Activated naive CD4-positive, alpha-beta T cell treated with anti-CD3 and anti-CD28 coated beads for 36 hours (primary cell): Measurements from ENCODE around the gene NEK1. TPM values are rescaled to one million over a fixed set of nuclear protein-coding genes. Genes with fewer than 3 reads are reported as not detected.

Source experiments
- CTCF ChIA-PET: fragments of 350-600 bp; sonication (Branson Sonifier 250); formaldehyde crosslinking; loops from one replicate; lab custom pipeline; 2021; ENCODE audit warnings: antibody characterized with exemption; lab: Charles Lee
- DNase-seq: peaks from one replicate; pipeline ENCODE4 v3.0.0-alpha.2; 2020
- H3K27ac Mint-ChIP-seq: one replicate; pipeline ENCODE4 v1.8.0; 2021; ENCODE audit warnings: mild to moderate bottlenecking, mixed read lengths
- H3K27me3 Mint-ChIP-seq: one replicate; pipeline ENCODE4 v1.8.0; 2021; ENCODE audit warnings: low read depth, mixed read lengths
- H3K36me3 Mint-ChIP-seq: one replicate; pipeline ENCODE4 v1.8.0; 2021; ENCODE audit warnings: low read depth, mixed read lengths
- H3K4me1 Mint-ChIP-seq: one replicate; pipeline ENCODE4 v1.8.0; 2021; ENCODE audit warnings: low read depth, mixed read lengths
- H3K4me3 Mint-ChIP-seq: one replicate; pipeline ENCODE4 v1.8.0; 2021; ENCODE audit warnings: mild to moderate bottlenecking, moderate library complexity, mixed read lengths
- H3K9me3 Mint-ChIP-seq: one replicate; pipeline ENCODE4 v1.8.0; 2021; ENCODE audit warnings: mixed read lengths
- intact Hi-C: fragments of 100-400 bp; cut with micrococcal nuclease; formaldehyde crosslinking; loops from one replicate; pipeline ENCODE4 v1.15.1; 2023
- total RNA-seq, 2 experiments: library from RNA; stranded (reverse); gene quantifications; one replicate each; pipeline ENCODE4 v1.2.3, GENCODE V29; 2021

NEK1 gene
- total RNA-seq, 2 experiments from 2014 or later: 9.5 to 10.3 TPM

GRCh38 chr4:169400832-169401231 is 211.6 kb downstream of the NEK1 start:
- Mint-ChIP-seq H3K36me3 (peaks cover 19% of the 10 kb centered on the region), H3K9me3 (no peaks in the 10 kb centered on the region), H3K27me3 (no peaks in the 10 kb centered on the region), H3K27ac (no peak overlapping the region), H3K4me3 (no peak overlapping the region), H3K4me1 (no peaks in the 10 kb centered on the region)
- intact Hi-C loops: no loop called here
- no peak for DNase-seq
- CTCF ChIA-PET: no interaction called here

DNA sequence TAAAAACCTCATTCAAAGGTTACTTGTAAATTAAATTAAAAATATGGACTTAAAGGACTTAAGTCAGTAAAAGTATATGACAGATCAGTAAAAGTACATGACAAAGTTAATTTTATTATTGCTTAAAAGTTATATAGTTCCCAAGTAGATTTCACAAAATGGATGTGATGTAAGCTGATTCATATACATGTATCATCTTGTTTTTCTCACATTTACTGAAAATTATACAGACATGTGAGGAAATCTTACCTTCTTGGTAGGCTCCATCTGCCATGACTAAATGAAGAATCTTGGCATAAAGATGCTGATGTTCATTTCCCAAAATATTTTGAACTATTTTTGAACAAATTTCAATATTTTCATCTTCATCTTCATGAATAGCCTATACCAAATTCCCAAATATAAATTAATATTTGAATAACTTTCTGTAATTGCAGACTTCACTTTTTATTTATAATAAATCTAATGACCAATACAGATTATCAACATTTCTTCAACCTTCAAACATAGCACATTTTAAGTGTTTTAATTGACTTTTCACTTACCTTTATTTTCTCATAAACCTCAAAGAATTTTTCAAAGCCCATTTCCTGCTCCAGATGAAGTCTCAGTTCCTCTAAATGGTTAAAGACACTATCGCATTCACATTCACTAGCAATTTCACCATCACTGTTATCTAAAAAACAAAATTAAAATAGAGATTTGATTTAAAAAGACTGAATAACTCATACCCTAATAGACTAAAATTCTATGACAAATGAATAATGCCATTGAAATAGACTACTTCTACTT is 212.2 kb downstream of the NEK1 start:
- H3K36me3 Mint-ChIP-seq: peaks cover 19% of the 10 kb centered on the region
- H3K4me1 Mint-ChIP-seq: no peaks in the 10 kb centered on the region

DNA sequence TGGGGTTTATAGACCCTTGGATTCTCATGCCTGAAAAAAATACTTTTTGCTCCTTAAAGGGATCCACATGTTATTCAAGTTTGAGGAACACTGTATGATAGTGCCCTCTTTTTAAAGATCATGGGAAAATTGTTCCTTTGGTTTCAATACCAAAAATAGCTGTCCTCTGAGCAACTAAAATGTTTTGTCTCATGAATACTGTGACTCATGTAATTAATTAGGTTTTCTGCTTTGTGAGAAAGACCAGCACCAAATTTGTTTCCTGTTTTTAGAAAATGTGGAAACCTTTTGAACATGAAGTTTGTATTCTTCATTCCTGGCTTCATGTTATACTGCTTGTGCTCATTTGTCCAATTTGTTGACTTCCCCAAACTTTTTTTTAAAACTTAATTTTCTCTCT is 214.1 kb downstream of the NEK1 start:
- no peak overlapping the region for H3K4me3 Mint-ChIP-seq
- H3K4me1 Mint-ChIP-seq: no peaks in the 10 kb centered on the region
- CTCF ChIA-PET: interaction anchor here (1.0 kb wide), 1 partner anchor 17 kb away, joined by 3 read pairs; no protein-coding TSS in a partner anchor
- no peaks in the 10 kb centered on the region for H3K9me3 Mint-ChIP-seq
- peaks cover 14% of the 10 kb centered on the region for H3K36me3 Mint-ChIP-seq
- no peaks in the 10 kb centered on the region for H3K27me3 Mint-ChIP-seq
- H3K27ac Mint-ChIP-seq: no peak overlapping the region
- intact Hi-C loops: no loop called here
- no peak for DNase-seq

More for the DNA sequence above, 212.2 kb downstream of the NEK1 start:
- intact Hi-C loops: no loop called here
- H3K27ac Mint-ChIP-seq: no peak overlapping the region
- CTCF ChIA-PET: no interaction called here
- no peaks in the 10 kb centered on the region for H3K27me3 Mint-ChIP-seq
- H3K4me3 Mint-ChIP-seq: no peak overlapping the region
- H3K9me3 Mint-ChIP-seq: no peaks in the 10 kb centered on the region
- DNase-seq: no peak

DNA sequence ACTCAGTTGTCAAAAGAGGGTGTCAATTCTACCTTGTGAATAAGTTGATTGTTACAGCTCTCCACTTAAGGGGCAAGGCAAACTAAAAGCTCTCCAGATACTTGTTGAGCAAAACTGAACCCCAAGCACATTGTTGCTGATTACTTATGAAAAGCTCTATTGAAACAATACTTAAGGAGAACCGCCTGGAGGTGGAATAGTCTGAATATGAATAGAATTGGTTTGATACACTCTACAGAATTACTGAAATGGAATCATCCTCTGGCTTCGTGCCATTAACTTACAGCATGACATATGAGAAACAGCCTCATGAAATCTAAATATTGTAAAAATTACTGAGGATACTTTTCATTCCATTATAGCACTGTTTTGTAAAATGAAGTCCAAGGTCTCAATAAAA is 214.6 kb downstream of the NEK1 start:
- no peak overlapping the region for H3K4me3 Mint-ChIP-seq
- peaks cover 14% of the 10 kb centered on the region for H3K36me3 Mint-ChIP-seq
- H3K27ac Mint-ChIP-seq: no peak overlapping the region
- H3K4me1 Mint-ChIP-seq: no peaks in the 10 kb centered on the region
- intact Hi-C loops: no loop called here
- H3K27me3 Mint-ChIP-seq: no peaks in the 10 kb centered on the region
- CTCF ChIA-PET: interaction anchor here (1.0 kb wide), 1 partner anchor 17 kb away, joined by 3 read pairs; no protein-coding TSS in a partner anchor
- H3K9me3 Mint-ChIP-seq: no peaks in the 10 kb centered on the region
- no peak for DNase-seq

- CTCF ChIA-PET: no interaction called here
- no peak overlapping the region for H3K27ac Mint-ChIP-seq
- intact Hi-C loops: no loop called here
- no peaks in the 10 kb centered on the region for H3K27me3 Mint-ChIP-seq
- no peaks in the 10 kb centered on the region for H3K4me1 Mint-ChIP-seq
- H3K36me3 Mint-ChIP-seq: no peaks in the 10 kb centered on the region
- peaks cover 10% of the 10 kb centered on the region for H3K9me3 Mint-ChIP-seq
- no peak overlapping the region for H3K4me3 Mint-ChIP-seq
- no peak for DNase-seq
These were observed 227.0 kb downstream of the NEK1 start for GRCh38 chr4:169385376-169385775.

DNA sequence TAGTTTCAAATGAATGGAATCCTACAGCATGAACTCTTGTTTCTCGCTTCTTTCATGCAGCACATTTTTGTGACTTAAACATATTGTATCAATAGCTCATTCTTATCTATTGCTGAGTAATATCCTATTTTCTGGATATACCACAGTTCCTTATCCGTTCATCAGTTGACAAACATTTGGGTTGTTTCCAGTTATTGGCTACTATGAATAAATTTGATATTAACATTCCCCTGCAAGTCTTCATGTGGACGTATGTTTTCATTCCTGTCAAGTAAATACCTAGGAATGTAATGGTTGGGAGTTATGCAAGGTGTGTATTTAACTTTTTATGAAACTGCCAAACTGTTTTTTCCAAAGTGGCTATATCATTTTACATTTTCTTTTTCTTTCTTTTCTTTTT is 227.6 kb downstream of the NEK1 start:
- no peaks in the 10 kb centered on the region for H3K36me3 Mint-ChIP-seq
- no peaks in the 10 kb centered on the region for H3K4me1 Mint-ChIP-seq
- no peak overlapping the region for H3K4me3 Mint-ChIP-seq
- no peaks in the 10 kb centered on the region for H3K27me3 Mint-ChIP-seq
- intact Hi-C loops: no loop called here
- peaks cover 10% of the 10 kb centered on the region for H3K9me3 Mint-ChIP-seq
- no peak for DNase-seq
- CTCF ChIA-PET: no interaction called here
- no peak overlapping the region for H3K27ac Mint-ChIP-seq

DNA sequence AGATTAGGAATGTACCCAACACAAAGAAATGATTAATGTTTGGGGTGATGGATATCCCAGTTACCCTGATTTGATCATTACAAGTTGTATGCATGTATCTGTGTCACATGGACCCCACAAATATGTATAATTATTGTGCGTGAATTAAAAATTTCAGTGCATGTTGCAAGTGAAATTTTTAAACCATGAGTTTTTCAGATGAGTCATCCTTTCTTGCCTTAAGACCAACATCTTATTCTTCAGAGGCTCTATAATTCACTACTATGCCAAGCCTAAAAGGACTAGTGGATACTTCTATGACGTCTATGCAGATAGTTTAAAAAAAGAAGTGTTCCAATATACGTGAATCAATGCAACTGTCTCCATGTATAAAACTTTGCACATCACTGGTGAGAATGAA is 228.7 kb downstream of the NEK1 start:
- no peak overlapping the region for H3K4me3 Mint-ChIP-seq
- peaks cover 11% of the 10 kb centered on the region for H3K9me3 Mint-ChIP-seq
- no peaks in the 10 kb centered on the region for H3K27me3 Mint-ChIP-seq
- no peak for DNase-seq
- intact Hi-C loops: no loop called here
- no peak overlapping the region for H3K27ac Mint-ChIP-seq
- no peaks in the 10 kb centered on the region for H3K4me1 Mint-ChIP-seq
- H3K36me3 Mint-ChIP-seq: no peaks in the 10 kb centered on the region
- CTCF ChIA-PET: interaction anchor here (0.7 kb wide), 1 partner anchor 614 kb away, joined by 4 read pairs; no protein-coding TSS in a partner anchor

GRCh38 chr4:169379688-169380087 is 232.7 kb downstream of the NEK1 start:
- CTCF ChIA-PET: interaction anchor here (0.7 kb wide), 1 partner anchor 1141 kb away, joined by 4 read pairs; no protein-coding TSS in a partner anchor

DNA sequence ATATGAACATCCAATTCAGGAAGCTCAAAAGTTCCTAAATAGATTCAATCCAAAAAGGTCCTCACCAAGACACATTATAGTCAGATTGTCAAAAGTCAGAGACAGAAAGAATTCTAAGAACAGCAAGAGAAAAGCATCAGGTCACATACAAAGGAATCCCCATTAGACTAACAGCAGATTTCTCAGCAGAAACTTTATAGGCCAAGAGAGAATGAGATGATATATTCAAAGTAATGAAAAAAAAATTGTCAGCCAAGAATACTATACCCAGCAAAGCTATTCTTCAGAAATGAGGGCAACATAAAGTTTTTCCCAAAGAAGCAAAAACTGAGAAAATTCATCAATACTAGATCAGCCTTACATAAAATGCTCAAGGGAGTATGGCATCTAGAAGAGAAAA is 235.0 kb downstream of the NEK1 start:
- no peak overlapping the region for H3K27ac Mint-ChIP-seq
- peaks cover 25% of the 10 kb centered on the region for H3K9me3 Mint-ChIP-seq
- H3K36me3 Mint-ChIP-seq: peaks cover 5% of the 10 kb centered on the region
- CTCF ChIA-PET: no interaction called here
- DNase-seq: no peak
- H3K4me3 Mint-ChIP-seq: no peak overlapping the region
- no peaks in the 10 kb centered on the region for H3K27me3 Mint-ChIP-seq
- no peaks in the 10 kb centered on the region for H3K4me1 Mint-ChIP-seq
- intact Hi-C loops: no loop called here

More at GRCh38 chr4:169379688-169380087, 232.7 kb downstream of the NEK1 start:
- peaks cover 25% of the 10 kb centered on the region for H3K9me3 Mint-ChIP-seq
- DNase-seq: no peak
- H3K4me3 Mint-ChIP-seq: no peak overlapping the region
- H3K27ac Mint-ChIP-seq: no peak overlapping the region
- H3K4me1 Mint-ChIP-seq: no peaks in the 10 kb centered on the region
- intact Hi-C loops: no loop called here
- H3K27me3 Mint-ChIP-seq: no peaks in the 10 kb centered on the region
- peaks cover 5% of the 10 kb centered on the region for H3K36me3 Mint-ChIP-seq

DNA sequence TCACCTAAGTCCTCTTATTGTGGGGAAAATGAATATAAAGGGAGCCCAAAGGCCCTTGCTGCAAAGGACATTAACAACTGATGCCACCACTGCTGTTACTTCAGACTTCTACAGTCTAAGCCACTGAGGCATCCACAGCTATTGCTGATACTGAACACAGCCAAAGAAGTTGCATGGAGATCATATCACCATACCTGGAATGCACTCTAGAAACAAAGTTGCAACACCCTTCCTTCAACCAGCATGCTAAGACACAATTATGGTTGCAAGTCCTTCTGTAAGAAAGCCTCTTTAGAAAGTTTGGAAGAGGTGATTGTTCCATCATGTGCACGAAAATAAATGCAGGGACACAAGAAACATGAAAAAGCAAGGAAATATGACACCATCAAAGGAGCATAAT is 236.0 kb downstream of the NEK1 start:
- H3K4me1 Mint-ChIP-seq: no peaks in the 10 kb centered on the region
- H3K27ac Mint-ChIP-seq: no peak overlapping the region

GRCh38 chr4:169372791-169373190 is 239.6 kb downstream of the NEK1 start:
- H3K4me3 Mint-ChIP-seq: no peak overlapping the region
- intact Hi-C loops: no loop called here
- H3K27me3 Mint-ChIP-seq: no peaks in the 10 kb centered on the region
- peaks cover 5% of the 10 kb centered on the region for H3K36me3 Mint-ChIP-seq
- DNase-seq: no peak
- H3K4me1 Mint-ChIP-seq: no peaks in the 10 kb centered on the region
- no peak overlapping the region for H3K27ac Mint-ChIP-seq
- peaks cover 15% of the 10 kb centered on the region for H3K9me3 Mint-ChIP-seq
- CTCF ChIA-PET: no interaction called here

More for the DNA sequence above, 236.0 kb downstream of the NEK1 start:
- CTCF ChIA-PET: no interaction called here
- Mint-ChIP-seq H3K27me3 (no peaks in the 10 kb centered on the region), H3K36me3 (peaks cover 5% of the 10 kb centered on the region), H3K4me3 (no peak overlapping the region), H3K9me3 (peaks cover 22% of the 10 kb centered on the region)
- intact Hi-C loops: no loop called here
- DNase-seq: no peak

GRCh38 chr4:169369634-169370033 is 242.7 kb downstream of the NEK1 start:
- CTCF ChIA-PET: no interaction called here
- DNase-seq: no peak
- Mint-ChIP-seq H3K36me3 (no peaks in the 10 kb centered on the region), H3K27me3 (peaks cover 2% of the 10 kb centered on the region), H3K9me3 (peaks cover 4% of the 10 kb centered on the region), H3K27ac (no peak overlapping the region), H3K4me1 (no peaks in the 10 kb centered on the region), H3K4me3 (no peak overlapping the region)
- intact Hi-C loops: no loop called here

DNA sequence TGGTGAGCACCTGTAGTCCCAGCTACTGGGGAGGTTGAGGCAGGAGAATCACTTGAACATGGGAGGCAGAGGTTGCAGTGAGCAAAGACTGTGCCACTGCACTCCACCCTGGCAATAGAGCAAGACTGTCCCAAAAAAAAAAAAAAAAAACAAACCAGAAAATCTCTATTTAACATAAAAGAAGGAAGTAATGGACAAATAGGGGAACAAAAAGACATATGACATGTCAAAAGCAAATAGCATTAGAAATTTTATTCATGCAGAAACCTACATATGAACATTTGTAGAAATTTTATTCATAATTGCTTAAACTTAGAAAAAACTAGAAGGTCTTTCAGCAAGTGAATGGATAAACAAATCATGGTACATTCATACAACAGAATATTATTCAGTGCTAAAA is 244.6 kb downstream of the NEK1 start:
- Mint-ChIP-seq H3K36me3 (no peaks in the 10 kb centered on the region), H3K4me1 (no peaks in the 10 kb centered on the region), H3K27ac (no peak overlapping the region), H3K4me3 (no peak overlapping the region), H3K27me3 (peaks cover 2% of the 10 kb centered on the region), H3K9me3 (peaks cover 4% of the 10 kb centered on the region)
- no peak for DNase-seq
- intact Hi-C loops: no loop called here
- CTCF ChIA-PET: no interaction called here
